GM21390 (cell line): ENCODE measurements around the gene BRD9.
"Not testable (repeated sequence)": the region's sequence is repeated elsewhere in the genome, so short reads cannot be mapped to it uniquely, and the experiment has no call there.

Source experiments
- ATAC-seq: cut with Tn5 transposase; IDR thresholded peaks from one replicate; pipeline ENCODE4 v1.9.1; 2021; ENCODE audit not compliant: unreplicated experiment

BRD9 gene

DNA sequence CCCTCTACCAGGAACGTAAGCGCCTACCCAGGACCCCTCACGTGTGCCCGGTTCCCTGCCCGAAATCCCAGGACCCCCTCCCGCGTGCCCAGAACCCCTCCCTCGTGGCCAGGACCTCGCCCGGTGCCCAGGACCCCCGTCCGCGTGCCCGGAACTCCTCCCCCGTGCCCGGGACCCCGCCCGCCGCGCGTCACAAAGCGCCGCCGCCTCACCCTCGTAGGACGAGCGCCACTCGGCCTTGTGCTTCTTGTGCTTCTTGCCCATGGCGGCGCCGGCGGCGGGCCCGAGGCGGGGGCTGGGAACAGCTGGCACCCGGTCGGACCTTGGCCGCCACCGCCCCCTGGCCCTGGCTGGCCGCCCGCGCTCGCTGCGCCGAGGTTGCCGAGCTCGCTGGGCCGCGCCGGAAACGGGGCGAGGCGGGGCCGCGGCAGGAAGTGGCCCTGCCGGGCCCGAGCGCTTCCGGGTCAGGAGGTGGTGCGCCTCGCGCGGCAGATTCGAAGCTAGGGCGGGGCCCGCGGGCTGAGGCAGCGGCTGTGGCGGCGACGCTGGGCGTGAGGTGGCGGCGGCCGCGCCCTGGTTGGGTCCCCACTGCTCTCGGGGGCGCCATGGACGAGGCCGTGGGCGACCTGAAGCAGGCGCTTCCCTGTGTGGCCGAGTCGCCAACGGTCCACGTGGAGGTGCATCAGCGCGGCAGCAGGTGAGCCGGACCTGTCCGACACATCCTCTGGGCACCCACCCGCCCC lies at the start of gene BRD9, which contains the start of gene TRIP13:
BRD9 (minus strand) TSS at position 408 of the 743 bp plus-strand sequence; CDS start at position 264, 144 bp downstream.
TRIP13 (plus strand) TSS at position 491 of the 743 bp plus-strand sequence; CDS start at position 606, 115 bp downstream.
- peak; percentile 97 for ATAC-seq

DNA sequence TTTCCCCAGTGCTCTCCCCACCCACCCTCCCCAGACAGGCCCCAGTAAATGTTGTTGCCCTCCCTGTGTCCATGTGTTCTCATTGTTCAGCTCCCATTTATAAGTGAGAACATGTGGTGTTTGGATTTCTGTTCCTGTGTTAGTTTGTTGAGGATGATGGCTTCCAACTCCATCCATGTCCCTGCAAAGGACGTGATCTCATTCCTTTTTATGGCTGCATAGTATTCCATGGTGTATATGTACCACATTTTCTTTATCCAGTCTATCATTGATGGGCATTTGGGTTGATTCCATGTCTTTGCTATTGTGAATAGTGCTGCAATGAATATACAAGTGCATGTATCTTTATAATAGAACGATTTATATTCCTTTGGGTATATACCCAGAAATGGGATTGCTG lies 48.1 kb upstream of the BRD9 start:
- ATAC-seq: not testable (repeated sequence)

DNA sequence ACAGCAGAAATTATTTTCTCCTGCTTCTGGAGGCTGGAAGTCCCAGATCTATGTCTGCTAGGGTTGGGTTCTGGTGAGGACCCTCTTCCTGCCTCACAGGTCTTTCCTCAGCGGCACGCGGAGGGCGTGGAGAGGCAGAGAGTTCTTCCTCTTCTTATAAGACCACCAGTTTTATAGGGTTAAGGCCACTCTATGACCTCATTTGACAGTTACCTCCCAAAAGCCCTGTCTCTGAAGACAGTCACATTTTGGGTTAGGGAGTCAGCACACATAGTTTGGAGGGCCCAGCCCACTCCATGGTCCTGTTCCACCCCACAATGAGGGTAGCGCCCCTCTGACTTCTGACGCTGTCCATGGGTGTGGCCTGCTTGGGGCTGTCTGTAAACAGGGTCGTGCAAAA lies 46.8 kb upstream of the BRD9 start:
- ATAC-seq: no peak

DNA sequence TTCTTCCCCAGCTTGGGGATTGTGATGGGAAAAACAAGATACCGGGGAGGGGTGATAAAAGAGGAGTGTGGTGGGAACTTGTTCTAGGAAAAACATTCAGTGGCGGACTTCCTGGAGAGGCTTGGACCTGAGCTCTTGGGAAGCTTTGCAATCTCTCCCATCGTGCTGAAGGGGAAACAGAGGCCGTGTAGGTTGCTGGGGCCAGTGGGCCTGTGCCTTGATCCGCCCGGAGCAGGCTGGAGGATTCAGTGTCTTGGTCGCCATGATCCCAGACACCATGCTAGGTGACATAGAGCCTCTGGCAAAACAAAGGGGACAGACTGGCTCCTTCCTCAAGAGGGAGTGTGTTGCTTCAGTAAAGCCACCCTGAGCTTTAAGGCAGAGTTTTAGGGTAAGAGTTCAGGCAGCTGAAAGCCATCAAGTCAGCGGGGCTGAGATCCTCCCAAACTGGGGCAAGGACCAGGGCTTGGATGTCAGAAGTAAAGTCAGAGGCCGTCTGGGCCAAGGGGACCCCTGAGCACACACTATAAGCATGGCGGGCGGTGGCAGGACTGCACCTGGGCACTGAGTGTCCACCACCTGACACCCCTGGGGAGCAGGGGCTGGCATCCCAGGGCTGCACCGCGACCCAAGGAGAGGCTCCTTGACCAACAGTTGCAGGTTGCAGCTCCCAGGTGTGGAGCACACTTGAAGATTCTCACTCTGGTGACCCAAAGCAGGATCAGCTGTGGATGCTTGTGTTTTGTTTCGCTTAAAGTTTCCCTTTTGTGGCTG lies 44.7 kb upstream of the BRD9 start:
- no peak for ATAC-seq

DNA sequence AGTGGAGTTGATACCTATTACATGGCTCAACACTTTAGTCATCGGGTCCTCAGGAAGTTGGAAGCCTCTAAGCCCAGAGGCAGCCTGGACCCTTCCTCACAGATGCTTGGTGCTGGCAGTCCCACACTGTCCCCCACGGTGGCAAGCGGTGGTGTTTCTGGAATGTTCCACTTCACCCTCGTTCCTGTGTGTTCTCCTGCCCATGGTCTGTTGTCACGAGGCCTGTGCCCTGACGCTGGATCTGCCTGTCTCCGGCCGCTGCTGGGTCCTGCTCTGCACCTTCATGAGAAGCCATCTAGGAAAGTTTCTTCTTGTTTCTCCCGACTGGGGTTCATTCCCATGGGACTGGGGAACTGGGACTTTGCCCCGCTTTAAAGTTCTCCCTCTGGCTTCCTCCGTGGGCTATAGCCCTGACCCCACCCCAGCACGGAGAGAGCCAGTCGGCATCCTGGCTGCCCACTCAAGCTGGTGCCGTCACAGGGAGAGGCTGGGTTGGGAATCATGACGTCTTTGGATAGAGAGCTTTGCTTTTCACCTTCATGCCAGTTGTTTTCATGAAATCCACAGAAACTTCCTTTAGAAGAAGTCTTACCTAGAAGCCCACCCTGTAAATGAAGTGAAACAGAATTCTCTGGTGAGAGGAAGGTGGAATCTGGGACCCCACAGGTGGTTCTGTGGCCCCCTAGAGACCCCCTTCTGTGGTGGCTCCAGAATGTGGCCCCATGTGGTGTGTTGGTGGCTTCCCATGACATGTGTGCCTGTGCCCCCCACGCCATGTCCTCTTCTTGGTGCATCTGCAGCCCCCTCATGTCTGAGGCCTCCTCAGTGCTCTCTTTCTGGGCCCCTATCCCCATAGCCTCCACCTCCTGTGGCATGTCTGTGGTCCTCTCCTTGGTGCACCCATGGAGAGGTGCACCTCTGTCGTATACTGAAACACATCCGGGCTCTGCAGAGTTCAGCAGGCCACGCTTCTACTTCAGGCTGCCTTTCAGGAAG lies 43.8 kb upstream of the BRD9 start:
- ATAC-seq: no peak

DNA sequence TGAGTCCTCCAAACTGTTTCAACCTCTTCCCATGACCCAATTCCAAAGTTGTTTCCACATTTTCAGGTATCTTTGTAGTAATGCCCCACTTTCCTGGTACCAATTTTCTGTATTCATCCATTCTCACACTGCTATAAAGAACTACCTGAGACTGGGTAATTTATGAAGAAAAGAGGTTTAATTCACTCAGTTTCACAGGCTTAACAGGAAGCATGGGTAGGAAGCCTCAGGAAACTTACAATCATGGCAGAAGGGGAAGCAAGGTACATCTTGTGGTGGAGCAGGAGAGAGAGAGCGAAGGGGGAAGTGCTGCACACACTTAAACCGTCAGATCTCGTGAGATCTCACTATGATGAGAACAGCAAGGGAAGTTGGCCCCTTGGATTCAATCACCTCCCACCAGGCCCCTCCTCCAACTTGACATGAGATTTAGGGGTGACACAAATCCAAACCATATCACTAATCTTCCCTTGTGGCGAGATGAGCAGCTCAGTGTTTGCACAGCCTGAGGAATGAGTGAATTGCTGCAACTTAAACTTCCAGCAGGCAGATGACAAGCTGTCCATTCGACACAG lies 43.0 kb upstream of the BRD9 start:
- ATAC-seq: no peak

DNA sequence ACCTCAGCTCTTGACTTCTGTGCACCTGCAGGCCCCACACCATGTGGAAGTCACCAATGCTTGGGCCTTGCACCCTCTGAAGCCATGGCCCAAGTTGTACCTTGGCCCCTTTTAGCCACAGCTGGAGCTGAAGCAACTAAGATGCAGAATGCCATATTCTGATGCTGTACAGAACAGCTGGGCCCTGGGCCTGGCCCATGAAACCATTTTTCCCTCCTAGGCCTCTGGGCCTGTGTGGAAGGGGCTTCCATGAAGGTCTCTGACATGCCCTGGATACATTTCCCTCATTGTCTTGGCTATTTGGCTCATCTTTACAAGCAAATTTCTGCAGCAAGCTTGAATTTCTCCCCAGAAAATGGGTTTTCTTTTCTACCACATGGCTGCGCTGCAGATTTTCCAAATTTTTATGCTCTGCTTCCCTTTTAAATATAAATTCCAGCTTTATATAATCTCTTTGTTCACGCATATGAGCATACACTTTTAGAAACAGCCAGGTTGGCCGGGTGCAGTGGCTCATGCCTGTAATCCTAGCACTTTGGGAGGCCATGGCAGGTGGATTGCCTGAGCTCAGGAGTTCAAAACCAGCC lies 41.9 kb upstream of the BRD9 start:
- not testable (repeated sequence) for ATAC-seq

DNA sequence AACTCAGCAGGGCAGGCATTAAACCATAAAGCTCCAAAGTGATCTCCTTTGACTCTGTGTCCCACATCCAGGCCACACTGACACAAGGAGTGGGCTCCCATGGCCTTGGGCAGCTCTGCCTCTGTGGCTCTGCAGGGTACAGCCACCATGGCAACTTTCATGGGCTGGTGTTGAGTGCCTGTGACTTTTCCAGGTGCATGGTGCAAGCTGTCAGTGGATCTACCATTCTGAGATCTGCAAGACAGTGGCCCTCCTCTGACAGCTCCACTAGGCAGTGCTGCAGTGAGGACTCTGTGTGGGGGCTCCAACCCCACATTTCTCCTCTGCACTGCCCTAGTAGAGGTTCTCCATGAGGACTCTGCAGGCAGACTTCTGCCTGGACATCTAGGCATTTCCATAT lies 41.4 kb upstream of the BRD9 start:
- ATAC-seq: not testable (repeated sequence)

DNA sequence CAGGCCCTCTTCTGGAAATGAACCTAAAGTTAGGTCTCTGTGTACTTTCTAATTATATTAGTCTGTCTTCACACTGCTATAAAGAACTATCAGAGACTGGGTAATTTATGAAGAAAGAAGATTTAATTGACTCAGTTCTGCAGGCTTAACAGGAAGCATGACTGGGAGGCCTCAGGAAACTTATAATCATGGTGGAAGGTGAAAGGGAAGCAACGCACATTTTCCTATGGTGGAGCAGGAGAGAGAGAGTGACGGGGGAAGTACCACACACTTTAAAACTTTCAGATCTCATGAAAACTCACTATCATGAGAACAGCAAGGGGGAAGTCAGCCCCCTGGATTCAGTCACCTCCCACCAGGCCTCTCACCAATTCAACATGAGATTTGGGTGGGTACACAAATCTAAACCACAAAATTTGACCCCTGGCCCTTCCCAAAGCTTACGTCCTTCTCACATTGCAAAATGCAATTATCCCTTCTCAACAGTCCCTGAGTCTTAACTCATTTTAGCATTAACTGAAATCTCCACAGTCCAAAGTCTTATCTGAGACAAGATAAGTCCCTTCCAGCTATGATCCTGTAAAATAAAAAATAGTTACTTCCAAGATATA lies 40.8 kb upstream of the BRD9 start:
- no peak for ATAC-seq

DNA sequence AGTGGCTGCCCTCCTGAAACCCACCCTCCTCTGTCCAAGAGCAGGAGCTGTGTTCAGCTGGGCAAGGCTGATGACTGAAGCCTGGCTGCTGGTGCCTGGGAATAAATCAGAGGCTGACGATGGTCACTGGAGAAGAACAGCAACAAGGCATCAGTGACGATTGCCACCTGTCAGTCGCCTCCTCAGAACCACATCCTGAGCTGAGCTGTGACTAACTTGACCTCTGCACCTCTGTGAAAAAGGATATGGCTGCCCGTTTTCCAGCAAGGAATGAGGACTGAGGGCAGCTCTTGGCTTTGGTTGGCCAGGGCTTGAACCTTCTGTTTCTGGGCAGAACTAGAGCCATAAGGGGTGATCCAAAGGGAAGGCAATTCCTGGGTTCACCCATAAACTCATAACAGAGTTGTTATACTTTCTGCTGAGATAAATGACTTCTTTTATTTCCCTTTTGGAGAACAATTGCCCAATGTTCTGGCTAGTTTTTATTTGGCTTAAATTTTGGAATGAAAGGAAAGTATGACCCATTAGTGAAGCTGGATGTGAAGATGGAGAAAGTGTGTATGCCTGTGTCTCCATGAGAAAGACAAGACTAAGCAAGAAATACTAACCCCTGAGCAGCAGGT lies 40.1 kb upstream of the BRD9 start:
- no peak for ATAC-seq

DNA sequence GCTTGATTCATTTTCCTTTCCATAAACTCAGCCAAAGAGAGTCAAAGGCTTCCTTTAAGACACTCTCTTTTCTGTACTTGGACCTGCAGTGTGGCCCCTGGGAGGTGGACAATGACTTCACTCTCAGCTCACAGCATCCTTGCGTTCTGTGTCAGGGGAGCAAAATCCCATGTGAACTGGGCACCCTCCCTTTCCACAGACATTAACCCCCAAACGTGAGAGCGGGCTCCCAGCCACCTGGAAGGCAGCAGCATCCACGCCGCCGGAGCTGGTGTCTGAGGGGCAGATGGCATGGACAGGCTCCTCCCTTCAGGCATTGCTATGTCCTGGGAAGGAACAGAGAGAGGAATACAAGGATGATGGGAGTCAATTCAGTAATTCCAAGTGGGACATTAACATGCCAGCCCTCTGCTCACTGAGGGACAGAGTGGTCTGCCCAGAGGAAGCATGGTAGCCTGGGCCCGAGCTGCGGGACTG lies 39.6 kb upstream of the BRD9 start:
- no peak for ATAC-seq

DNA sequence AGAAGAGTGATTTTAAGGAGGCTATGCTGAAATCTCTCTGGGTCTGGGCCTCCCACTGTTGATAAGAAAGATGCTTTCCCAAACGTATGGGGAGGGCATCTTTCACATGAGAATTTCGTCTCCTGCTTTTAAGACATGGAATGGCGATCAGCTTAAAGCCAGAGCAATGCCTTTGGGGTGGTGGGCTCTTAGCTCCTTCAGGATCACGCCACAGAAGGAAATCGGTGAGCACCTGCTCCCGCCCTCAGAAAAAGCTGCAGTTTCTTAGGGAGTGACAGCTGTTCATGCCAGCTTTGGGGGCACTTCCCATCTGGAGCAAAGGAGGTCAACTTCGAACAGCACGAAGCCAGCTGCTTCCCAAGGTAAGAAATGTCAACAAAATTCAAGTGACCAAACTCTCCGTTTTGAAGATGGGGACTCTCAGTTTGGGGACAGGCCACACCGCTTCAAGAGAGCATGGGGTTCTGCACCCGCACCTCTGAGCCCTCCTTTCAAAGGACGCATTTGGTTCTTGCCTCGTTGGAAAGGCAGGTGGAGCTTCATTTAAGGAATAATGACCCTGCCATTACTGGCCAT lies 39.1 kb upstream of the BRD9 start:
- ATAC-seq: no peak

DNA sequence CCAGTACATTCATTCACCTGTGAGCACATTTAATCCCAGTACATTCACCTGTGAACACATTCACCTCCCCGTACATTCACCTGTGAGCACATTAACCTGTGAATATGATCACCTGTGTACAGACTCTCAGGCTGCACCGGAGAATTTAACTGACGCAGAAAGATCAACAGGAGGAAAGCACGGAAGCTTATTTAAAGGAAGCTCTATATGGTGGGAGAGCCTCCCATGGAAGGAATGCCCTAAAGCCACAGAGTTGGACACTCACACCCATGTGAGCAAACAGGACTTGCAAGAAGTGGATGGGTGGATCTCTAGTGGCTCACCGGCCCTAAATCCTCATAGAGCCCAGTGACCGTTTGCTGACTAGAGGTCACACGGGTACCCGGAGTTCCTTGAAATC lies 38.3 kb upstream of the BRD9 start:
- ATAC-seq: no peak

DNA sequence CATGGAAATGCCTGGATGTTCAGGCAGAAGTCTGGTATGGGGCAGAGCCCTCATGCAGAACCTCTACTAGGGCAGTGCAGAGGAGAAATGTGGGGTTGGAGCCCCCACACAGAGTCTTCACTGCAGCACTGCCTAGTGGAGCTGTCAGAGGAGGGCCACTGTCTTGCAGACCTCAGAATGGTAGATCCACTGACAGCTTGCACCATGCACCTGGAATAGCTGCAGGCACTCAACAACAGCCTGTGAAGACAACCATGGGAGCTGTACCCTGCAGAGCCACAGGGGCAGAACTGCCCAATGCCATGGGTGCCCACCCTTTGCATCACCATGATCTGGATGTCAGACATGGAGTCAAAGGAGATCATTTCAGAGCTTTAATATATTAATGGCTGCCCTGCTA lies 37.0 kb upstream of the BRD9 start:
- no peak for ATAC-seq

DNA sequence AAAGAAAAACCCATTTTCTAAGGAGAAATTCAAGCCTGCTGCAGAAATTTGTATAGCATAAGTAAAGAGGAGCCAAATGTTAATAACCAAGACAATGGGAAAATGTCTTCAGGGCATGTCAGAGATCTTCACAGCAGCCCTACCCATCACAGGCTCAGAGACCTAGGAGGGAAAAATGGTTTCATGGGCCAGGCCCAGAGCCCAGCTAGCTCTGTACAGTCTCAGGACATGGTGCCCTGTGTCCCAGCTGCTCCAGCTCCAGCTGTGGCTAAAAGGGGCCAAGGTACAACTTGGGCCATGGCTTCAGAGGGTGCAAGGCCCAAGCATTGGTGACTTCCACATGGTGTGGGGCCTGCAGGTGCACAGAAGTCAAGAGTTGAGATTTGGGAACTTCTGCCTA lies 36.6 kb upstream of the BRD9 start:
- not testable (repeated sequence) for ATAC-seq

DNA sequence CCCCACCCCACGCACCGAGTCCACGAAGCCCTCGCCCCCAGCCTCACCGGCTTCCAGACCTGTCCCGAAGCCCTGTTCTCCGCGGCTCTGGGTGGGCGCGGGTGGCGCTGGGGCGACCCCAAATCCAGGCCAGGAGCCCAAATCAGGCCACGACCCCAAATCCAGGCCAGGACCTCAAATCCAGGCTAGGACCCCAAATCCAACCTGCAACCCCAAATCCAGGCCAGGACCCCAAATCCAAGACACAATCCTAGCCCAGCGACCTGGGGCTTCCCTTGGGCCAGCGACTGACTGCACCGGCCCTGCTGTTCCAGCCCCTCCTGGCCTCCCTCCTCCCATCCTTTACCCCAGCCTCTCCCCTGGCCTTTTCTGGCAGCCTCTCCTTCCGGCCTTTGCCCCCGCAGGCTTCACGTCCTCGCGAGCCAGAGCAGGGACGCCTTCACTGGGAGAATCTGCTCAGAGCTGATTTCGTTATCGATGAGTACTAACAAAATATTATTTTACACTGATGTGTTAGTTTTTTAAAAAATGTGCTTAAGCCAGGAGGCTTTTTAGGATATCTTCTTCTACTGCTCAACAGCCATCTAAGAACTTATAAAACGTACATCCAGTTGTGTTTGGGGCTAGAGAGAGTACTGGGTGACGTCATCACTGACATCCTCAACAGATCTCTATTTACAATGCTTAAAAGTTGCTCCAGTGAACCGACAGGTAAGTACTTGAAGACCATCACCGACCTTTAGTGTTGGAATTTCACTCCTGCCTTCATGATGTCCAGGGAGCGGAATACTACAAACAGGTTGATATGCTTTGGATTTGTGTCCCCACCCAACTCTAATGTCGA lies 34.8 kb upstream of the BRD9 start:
- ATAC-seq: no peak

DNA sequence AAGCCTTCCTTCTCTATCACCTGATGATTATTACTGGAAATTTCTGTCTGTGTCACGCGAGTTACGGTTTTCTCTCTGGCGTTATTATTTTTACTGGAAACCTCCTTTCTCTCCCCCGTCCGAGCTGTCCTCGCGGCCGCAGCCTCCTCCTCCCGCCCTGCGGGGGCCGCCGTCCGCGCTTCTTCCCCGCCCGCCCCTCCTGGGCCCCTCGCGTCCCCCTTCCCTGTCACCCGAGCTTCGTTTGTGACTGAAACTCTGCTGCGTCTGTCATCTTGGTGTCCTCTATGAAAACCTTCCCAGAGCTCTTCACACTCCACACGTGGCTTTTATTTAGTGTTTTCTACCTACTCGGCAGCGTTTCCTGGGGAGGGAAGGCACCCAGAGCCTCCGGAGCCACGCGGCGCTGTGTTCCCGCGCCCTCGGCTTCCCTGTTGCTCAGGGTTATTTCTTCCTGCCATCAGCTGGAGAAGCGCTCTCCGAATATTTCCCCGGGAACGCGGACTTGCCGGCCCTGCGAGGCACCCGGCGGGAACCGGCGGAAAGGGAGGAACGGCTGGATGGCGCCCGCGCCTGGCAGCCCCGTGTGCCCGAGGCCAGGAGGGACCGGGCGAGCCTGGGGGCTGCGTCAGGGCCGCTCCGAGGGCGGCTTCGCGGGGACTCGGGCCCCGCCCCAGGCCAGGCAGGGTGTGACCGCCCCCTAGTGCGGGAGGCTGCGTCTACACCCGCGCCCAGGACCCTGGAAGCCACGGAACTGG lies 34.0 kb upstream of the BRD9 start:
- no peak for ATAC-seq
